GM19324 (cell line): ENCODE measurements around the gene LRP1B.
"Not testable (repeated sequence)": the region's sequence is repeated elsewhere in the genome, so short reads cannot be mapped to it uniquely, and the experiment has no call there.

Experiments used
- ATAC-seq: cut with Tn5 transposase; IDR thresholded peaks from one replicate; pipeline ENCODE4 v1.9.1; 2021; ENCODE audit warnings: mild to moderate bottlenecking, moderate library complexity; ENCODE audit not compliant: unreplicated experiment, low FRiP score

LRP1B gene

GRCh38 chr2:140544769-140545168, 1586.0 kb downstream of the LRP1B start:
- not testable (repeated sequence) for ATAC-seq

- ATAC-seq, result no peak
These were observed 1588.2 kb downstream of the LRP1B start for GRCh38 chr2:140542627-140543026.

- no peak for ATAC-seq
These were observed 1591.5 kb downstream of the LRP1B start for GRCh38 chr2:140539242-140539875.

GRCh38 chr2:140529706-140530105, 1601.1 kb downstream of the LRP1B start:
- no peak for ATAC-seq

- ATAC-seq, result no peak
These were observed 1601.8 kb downstream of the LRP1B start for GRCh38 chr2:140528982-140529381.

GRCh38 chr2:140526575-140526974, 1604.2 kb downstream of the LRP1B start:
- ATAC-seq, result no peak

GRCh38 chr2:140512106-140512505, 1618.7 kb downstream of the LRP1B start:
- ATAC-seq, result no peak

- ATAC-seq, result no peak
These were observed 1621.1 kb downstream of the LRP1B start for GRCh38 chr2:140509765-140510164.

- ATAC-seq, result no peak
These were observed 1622.1 kb downstream of the LRP1B start for GRCh38 chr2:140508756-140509155.

- no peak for ATAC-seq
These were observed 1624.2 kb downstream of the LRP1B start for GRCh38 chr2:140506606-140507005.

GRCh38 chr2:140504601-140505000, 1626.2 kb downstream of the LRP1B start:
- no peak for ATAC-seq

- ATAC-seq, result no peak
These were observed 1627.7 kb downstream of the LRP1B start for GRCh38 chr2:140502951-140503630.

- no peak for ATAC-seq
These were observed 1632.5 kb downstream of the LRP1B start for GRCh38 chr2:140498360-140498759.

GRCh38 chr2:140496714-140497113, 1634.1 kb downstream of the LRP1B start:
- ATAC-seq, result no peak

- no peak for ATAC-seq
These were observed 1638.9 kb downstream of the LRP1B start for GRCh38 chr2:140491876-140492275.

GRCh38 chr2:140489193-140489592, 1641.6 kb downstream of the LRP1B start:
- no peak for ATAC-seq

- no peak for ATAC-seq
These were observed 1649.7 kb downstream of the LRP1B start for GRCh38 chr2:140481136-140481535.

- no peak for ATAC-seq
These were observed 1657.0 kb downstream of the LRP1B start for GRCh38 chr2:140473851-140474250.

- ATAC-seq, result no peak
These were observed 1658.1 kb downstream of the LRP1B start for GRCh38 chr2:140472676-140473075.

GRCh38 chr2:140465301-140465700, 1665.5 kb downstream of the LRP1B start:
- no peak for ATAC-seq

- ATAC-seq, result no peak
These were observed 1667.8 kb downstream of the LRP1B start for GRCh38 chr2:140462990-140463389.

- ATAC-seq, result no peak
These were observed 1673.3 kb downstream of the LRP1B start for GRCh38 chr2:140457483-140457882.
